ENCODE data around the gene GALNT7. TPM values are rescaled to one million over a fixed set of nuclear protein-coding genes. Genes with fewer than 3 reads are reported as not detected.
"Not testable (repeated sequence)": the region's sequence is repeated elsewhere in the genome, so short reads cannot be mapped to it uniquely, and the experiment has no call there.

Gene GALNT7
- total RNA-seq, 1 donor from 2014 or later: 6.1 TPM

GRCh38 chr4:173214661-173215060, 46.0 kb downstream of the GALNT7 start:
- H3K27ac ChIP-seq (replicated peaks): no peak overlapping the region
- intact Hi-C loops (cut with micrococcal nuclease): no loop called here
- H3K4me3 ChIP-seq: no peak overlapping the region
- no peak for DNase-seq
- H3K9me3 ChIP-seq (replicated peaks): peaks cover 4% of the 10 kb centered on the region
- no peak for TF ChIP-seq CTCF (IDR thresholded peaks at IDR 0.05; ENCODE audit: borderline replicate concordance)
- H3K4me1 ChIP-seq: peaks cover 21% of the 10 kb centered on the region
- H3K27me3 ChIP-seq (ENCODE audit: low read depth): no peaks in the 10 kb centered on the region
- H3K36me3 ChIP-seq: no peaks in the 10 kb centered on the region

GRCh38 chr4:173217075-173217474, 48.5 kb downstream of the GALNT7 start:
- no peak overlapping the region for H3K27ac ChIP-seq (replicated peaks)
- H3K9me3 ChIP-seq (replicated peaks): peaks cover 4% of the 10 kb centered on the region
- H3K36me3 ChIP-seq: no peaks in the 10 kb centered on the region
- no peak for DNase-seq
- TF ChIP-seq CTCF (IDR thresholded peaks at IDR 0.05; ENCODE audit: borderline replicate concordance): no peak
- intact Hi-C loops (cut with micrococcal nuclease): no loop called here
- no peak overlapping the region for H3K4me3 ChIP-seq
- no peaks in the 10 kb centered on the region for H3K27me3 ChIP-seq (ENCODE audit: low read depth)
- H3K4me1 ChIP-seq: peaks cover 11% of the 10 kb centered on the region

- no peak for TF ChIP-seq CTCF (IDR thresholded peaks at IDR 0.05; ENCODE audit: borderline replicate concordance)
Measured at GRCh38 chr4:173217727-173218126, 49.1 kb downstream of the GALNT7 start.

GRCh38 chr4:173218411-173219125, 50.0 kb downstream of the GALNT7 start:
- Histone ChIP-seq H3K27me3 (ENCODE audit: low read depth) (no peaks in the 10 kb centered on the region), H3K4me3 (no peak overlapping the region), H3K36me3 (no peaks in the 10 kb centered on the region), H3K27ac (replicated peaks) (no peak overlapping the region), H3K4me1 (peaks cover 8% of the 10 kb centered on the region), H3K9me3 (replicated peaks) (peaks cover 4% of the 10 kb centered on the region)
- no peak for TF ChIP-seq CTCF (IDR thresholded peaks at IDR 0.05; ENCODE audit: borderline replicate concordance)
- intact Hi-C loops (cut with micrococcal nuclease): no loop called here
- no peak for DNase-seq

More at GRCh38 chr4:173217727-173218126, 49.1 kb downstream of the GALNT7 start:
- Histone ChIP-seq H3K4me1 (peaks cover 8% of the 10 kb centered on the region), H3K27ac (replicated peaks) (no peak overlapping the region), H3K4me3 (no peak overlapping the region), H3K36me3 (no peaks in the 10 kb centered on the region), H3K27me3 (ENCODE audit: low read depth) (no peaks in the 10 kb centered on the region), H3K9me3 (replicated peaks) (peaks cover 4% of the 10 kb centered on the region)
- intact Hi-C loops (cut with micrococcal nuclease): no loop called here
- no peak for DNase-seq

GRCh38 chr4:173219126-173219437, 50.5 kb downstream of the GALNT7 start:
- intact Hi-C loops (cut with micrococcal nuclease); H3K4me1 ChIP-seq: not testable (repeated sequence)

GRCh38 chr4:173223743-173224142, 55.1 kb downstream of the GALNT7 start:
- no peak for DNase-seq
- TF ChIP-seq CTCF (IDR thresholded peaks at IDR 0.05; ENCODE audit: borderline replicate concordance): no peak

More at GRCh38 chr4:173219126-173219437, 50.5 kb downstream of the GALNT7 start:
- H3K27me3 ChIP-seq (ENCODE audit: low read depth); H3K9me3 ChIP-seq (replicated peaks); H3K4me3 ChIP-seq; H3K36me3 ChIP-seq; H3K27ac ChIP-seq (replicated peaks); DNase-seq: not testable (repeated sequence)

More at GRCh38 chr4:173223743-173224142, 55.1 kb downstream of the GALNT7 start:
- intact Hi-C loops (cut with micrococcal nuclease): no loop called here
- Histone ChIP-seq H3K9me3 (replicated peaks) (peaks cover 4% of the 10 kb centered on the region), H3K27me3 (ENCODE audit: low read depth) (no peaks in the 10 kb centered on the region), H3K27ac (replicated peaks) (no peak overlapping the region), H3K4me3 (no peak overlapping the region), H3K4me1 (no peaks in the 10 kb centered on the region), H3K36me3 (no peaks in the 10 kb centered on the region)
